ENCODE measurements around the gene IL17RD.

IL17RD gene

GRCh38 chr3:57158813-57159738, 6.1 kb downstream of the IL17RD start:
- Histone ChIP-seq H3K27ac (ENCODE audit: low read depth, low read length) (no peak overlapping the region), H3K36me3 (ENCODE audit: insufficient read depth, low read length) (no peaks in the 10 kb centered on the region), H3K4me3 (ENCODE audit: low read depth, low read length) (no peak overlapping the region), H3K4me1 (ENCODE audit: control insufficient read depth, insufficient read depth, low read length, unreplicated experiment) (peaks cover 6% of the 10 kb centered on the region), H3K79me2 (ENCODE audit: control insufficient read depth, insufficient read depth, low read length, unreplicated experiment) (no peaks in the 10 kb centered on the region), H2AFZ (ENCODE audit: low read length, unreplicated experiment) (no peak overlapping the region), H3K27me3 (ENCODE audit: insufficient read depth, low read length) (peaks cover 15% of the 10 kb centered on the region)

GRCh38 chr3:57158325-57158724, 6.8 kb downstream of the IL17RD start:
- Histone ChIP-seq H3K36me3 (ENCODE audit: insufficient read depth, low read length) (no peaks in the 10 kb centered on the region), H3K79me2 (ENCODE audit: control insufficient read depth, insufficient read depth, low read length, unreplicated experiment) (no peaks in the 10 kb centered on the region), H3K27ac (ENCODE audit: low read depth, low read length) (no peak overlapping the region), H3K27me3 (ENCODE audit: insufficient read depth, low read length) (peaks cover 10% of the 10 kb centered on the region; the same call in 1 of the 2 replicates), H3K4me1 (ENCODE audit: control insufficient read depth, insufficient read depth, low read length, unreplicated experiment) (peaks cover 6% of the 10 kb centered on the region), H2AFZ (ENCODE audit: low read length, unreplicated experiment) (no peak overlapping the region), H3K4me3 (ENCODE audit: low read depth, low read length) (no peak overlapping the region)

GRCh38 chr3:57157545-57157944, 7.6 kb downstream of the IL17RD start:
- no peak overlapping the region for H3K4me3 ChIP-seq (ENCODE audit: low read depth, low read length)
- 0 out of 2 replicates have a peak, but pooled peaks cover 2% of the 10 kb centered on the region for H3K27me3 ChIP-seq (ENCODE audit: insufficient read depth, low read length)
- no peak overlapping the region for H3K27ac ChIP-seq (ENCODE audit: low read depth, low read length)
- peaks cover 6% of the 10 kb centered on the region for H3K4me1 ChIP-seq (ENCODE audit: control insufficient read depth, insufficient read depth, low read length, unreplicated experiment)
- no peaks in the 10 kb centered on the region for H3K79me2 ChIP-seq (ENCODE audit: control insufficient read depth, insufficient read depth, low read length, unreplicated experiment)
- no peak overlapping the region for H2AFZ ChIP-seq (ENCODE audit: low read length, unreplicated experiment)
- no peaks in the 10 kb centered on the region for H3K36me3 ChIP-seq (ENCODE audit: insufficient read depth, low read length)

GRCh38 chr3:57155310-57155643, 9.9 kb downstream of the IL17RD start:
- H3K27ac ChIP-seq (ENCODE audit: low read depth, low read length), result no peak overlapping the region
- H3K79me2 ChIP-seq (ENCODE audit: control insufficient read depth, insufficient read depth, low read length, unreplicated experiment), result no peaks in the 10 kb centered on the region

GRCh38 chr3:57154470-57155309, 10.5 kb downstream of the IL17RD start:
- Histone ChIP-seq H3K27me3 (ENCODE audit: insufficient read depth, low read length) (no peaks in the 10 kb centered on the region), H3K79me2 (ENCODE audit: control insufficient read depth, insufficient read depth, low read length, unreplicated experiment) (no peaks in the 10 kb centered on the region), H3K4me1 (ENCODE audit: control insufficient read depth, insufficient read depth, low read length, unreplicated experiment) (peaks cover 14% of the 10 kb centered on the region), H3K27ac (ENCODE audit: low read depth, low read length) (no peak overlapping the region), H3K36me3 (ENCODE audit: insufficient read depth, low read length) (no peaks in the 10 kb centered on the region), H2AFZ (ENCODE audit: low read length, unreplicated experiment) (no peak overlapping the region), H3K4me3 (ENCODE audit: low read depth, low read length) (no peak overlapping the region)

More at GRCh38 chr3:57155310-57155643, 9.9 kb downstream of the IL17RD start:
- H3K36me3 ChIP-seq (ENCODE audit: insufficient read depth, low read length), result no peaks in the 10 kb centered on the region
- no peak overlapping the region for H3K4me3 ChIP-seq (ENCODE audit: low read depth, low read length)
- peaks cover 12% of the 10 kb centered on the region for H3K4me1 ChIP-seq (ENCODE audit: control insufficient read depth, insufficient read depth, low read length, unreplicated experiment)
- no peaks in the 10 kb centered on the region for H3K27me3 ChIP-seq (ENCODE audit: insufficient read depth, low read length)
- no peak overlapping the region for H2AFZ ChIP-seq (ENCODE audit: low read length, unreplicated experiment)

- H3K79me2 ChIP-seq (ENCODE audit: control insufficient read depth, insufficient read depth, low read length, unreplicated experiment), result no peaks in the 10 kb centered on the region
- no peak overlapping the region for H3K4me3 ChIP-seq (ENCODE audit: low read depth, low read length)
- H3K27me3 ChIP-seq (ENCODE audit: insufficient read depth, low read length), result no peaks in the 10 kb centered on the region
- no peaks in the 10 kb centered on the region for H3K36me3 ChIP-seq (ENCODE audit: insufficient read depth, low read length)
- H2AFZ ChIP-seq (ENCODE audit: low read length, unreplicated experiment), result no peak overlapping the region
- H3K27ac ChIP-seq (ENCODE audit: low read depth, low read length), result no peak overlapping the region
- H3K4me1 ChIP-seq (ENCODE audit: control insufficient read depth, insufficient read depth, low read length, unreplicated experiment), result peaks cover 8% of the 10 kb centered on the region
These were observed 12.7 kb downstream of the IL17RD start for GRCh38 chr3:57152151-57153143.

- Histone ChIP-seq H3K4me1 (ENCODE audit: control insufficient read depth, insufficient read depth, low read length, unreplicated experiment) (peaks cover 8% of the 10 kb centered on the region), H3K79me2 (ENCODE audit: control insufficient read depth, insufficient read depth, low read length, unreplicated experiment) (no peaks in the 10 kb centered on the region), H3K36me3 (ENCODE audit: insufficient read depth, low read length) (no peaks in the 10 kb centered on the region), H3K27me3 (ENCODE audit: insufficient read depth, low read length) (no peaks in the 10 kb centered on the region), H2AFZ (ENCODE audit: low read length, unreplicated experiment) (no peak overlapping the region), H3K27ac (ENCODE audit: low read depth, low read length) (no peak overlapping the region), H3K4me3 (ENCODE audit: low read depth, low read length) (no peak overlapping the region)
These were observed 13.4 kb downstream of the IL17RD start for GRCh38 chr3:57151749-57152148.

GRCh38 chr3:57151021-57151449, 14.1 kb downstream of the IL17RD start:
- no peak overlapping the region for H2AFZ ChIP-seq (ENCODE audit: low read length, unreplicated experiment)
- H3K79me2 ChIP-seq (ENCODE audit: control insufficient read depth, insufficient read depth, low read length, unreplicated experiment), result no peaks in the 10 kb centered on the region
- H3K4me1 ChIP-seq (ENCODE audit: control insufficient read depth, insufficient read depth, low read length, unreplicated experiment), result peaks cover 8% of the 10 kb centered on the region
- no peaks in the 10 kb centered on the region for H3K36me3 ChIP-seq (ENCODE audit: insufficient read depth, low read length)
- H3K27me3 ChIP-seq (ENCODE audit: insufficient read depth, low read length), result no peaks in the 10 kb centered on the region
- H3K4me3 ChIP-seq (ENCODE audit: low read depth, low read length), result no peak overlapping the region
- H3K27ac ChIP-seq (ENCODE audit: low read depth, low read length), result no peak overlapping the region

GRCh38 chr3:57150113-57150581, 15.0 kb downstream of the IL17RD start:
- H2AFZ ChIP-seq (ENCODE audit: low read length, unreplicated experiment), result no peak overlapping the region
- no peak overlapping the region for H3K4me3 ChIP-seq (ENCODE audit: low read depth, low read length)
- no peaks in the 10 kb centered on the region for H3K27me3 ChIP-seq (ENCODE audit: insufficient read depth, low read length)
- H3K79me2 ChIP-seq (ENCODE audit: control insufficient read depth, insufficient read depth, low read length, unreplicated experiment), result no peaks in the 10 kb centered on the region
- H3K27ac ChIP-seq (ENCODE audit: low read depth, low read length), result no peak overlapping the region
- H3K36me3 ChIP-seq (ENCODE audit: insufficient read depth, low read length), result no peaks in the 10 kb centered on the region
- peaks cover 8% of the 10 kb centered on the region for H3K4me1 ChIP-seq (ENCODE audit: control insufficient read depth, insufficient read depth, low read length, unreplicated experiment)

- H3K4me1 ChIP-seq (ENCODE audit: control insufficient read depth, insufficient read depth, low read length, unreplicated experiment), result peaks cover 8% of the 10 kb centered on the region
- H2AFZ ChIP-seq (ENCODE audit: low read length, unreplicated experiment), result no peak overlapping the region
- no peak overlapping the region for H3K27ac ChIP-seq (ENCODE audit: low read depth, low read length)
- no peaks in the 10 kb centered on the region for H3K36me3 ChIP-seq (ENCODE audit: insufficient read depth, low read length)
- H3K79me2 ChIP-seq (ENCODE audit: control insufficient read depth, insufficient read depth, low read length, unreplicated experiment), result no peaks in the 10 kb centered on the region
- H3K4me3 ChIP-seq (ENCODE audit: low read depth, low read length), result no peak overlapping the region
- H3K27me3 ChIP-seq (ENCODE audit: insufficient read depth, low read length), result 0 out of 2 replicates have a peak, but pooled peaks cover 3% of the 10 kb centered on the region
These were observed 18.1 kb downstream of the IL17RD start for GRCh38 chr3:57147071-57147470.

Data from ACC112 (cell line).